Esophagus (tissue), 2 donors: ENCODE measurements around the gene MYH11. TPM values are rescaled to one million over a fixed set of nuclear protein-coding genes. Genes with fewer than 3 reads are reported as not detected.
A peak's percentile ranks its signal among the peaks of the same experiment; 100 is the strongest.

Experiments used
- H3K27ac ChIP-seq, 2 donors: one replicate each; pipeline ENCODE4 v1.5.1; 2013; ENCODE audit warnings: low read depth in 2 of 2, mild to moderate bottlenecking in 2 of 2, inconsistent platforms in 1 of 2, low read length in 1 of 2, moderate library complexity in 1 of 2
- H3K27me3 ChIP-seq, 2 donors: one replicate each; pipeline ENCODE4 v1.6.1; 2013; ENCODE audit warnings: low read length in 2 of 2, control low read depth in 1 of 2, mild to moderate bottlenecking in 1 of 2; ENCODE audit not compliant: insufficient read depth in 2 of 2, control insufficient read depth in 1 of 2
- H3K36me3 ChIP-seq, 2 donors: one replicate each; pipeline ENCODE4 v1.6.1; 2013; ENCODE audit warnings: low read length in 1 of 2; ENCODE audit not compliant: control insufficient read depth in 2 of 2, insufficient read depth in 2 of 2
- H3K4me1 ChIP-seq, 2 donors: one replicate each; pipeline ENCODE4 v1.6.1; 2013; ENCODE audit warnings: low read length in 1 of 2; ENCODE audit not compliant: control insufficient read depth in 2 of 2, insufficient read depth in 2 of 2
- H3K4me3 ChIP-seq, 2 donors: one replicate each; pipeline ENCODE4 v1.5.1; 2013; ENCODE audit warnings: low read length in 2 of 2, mild to moderate bottlenecking in 2 of 2, low read depth in 1 of 2, moderate library complexity in 1 of 2
- H3K9me3 ChIP-seq, 2 donors: one replicate each; pipeline ENCODE4 v1.6.1; 2013; ENCODE audit warnings: mild to moderate bottlenecking in 2 of 2, low read depth in 1 of 2, low read length in 1 of 2, moderate library complexity in 1 of 2; ENCODE audit not compliant: control insufficient read depth in 2 of 2, insufficient read depth in 1 of 2
- WGBS, 2 donors: extraction: QIAGEN DNeasy Blood & Tissue Kit; methylation state at CpG; one replicate each; pipeline ENCODE4 v1.1.7; 2013; 5-methylcytosine and 5-hydroxymethylcytosine counted together
- polyA plus RNA-seq, 2 donors: library from polyadenylated mRNA; stranded (reverse); fragments of 200-250 nt; gene quantifications; one replicate each; pipeline ENCODE4 v1.2.3, GENCODE V29; 2013
- donor health status: healthy with polysubstance abuse.
- donor health status: Bipolar disorder and iron deficiency.

Gene MYH11
- polyA plus RNA-seq, 2 donors = 120 to 421 TPM

- H3K4me1 ChIP-seq = no peaks in the 10 kb centered on the region
- no peaks in the 10 kb centered on the region for H3K27me3 ChIP-seq
- WGBS, 2 donors = 52 to 55% methylated on average over 7 of the region's 7 CpGs
- H3K27ac ChIP-seq = peak overlapping the region in 1 of 2 donors; percentile 56
- H3K36me3 ChIP-seq = no peaks in the 10 kb centered on the region
- H3K4me3 ChIP-seq = no peak overlapping the region
- H3K9me3 ChIP-seq = no peaks in the 10 kb centered on the region
These were observed 86.7 kb downstream of the MYH11 start for GRCh38 chr16:15770107-15770506.

GRCh38 chr16:15769239-15769638, 87.6 kb downstream of the MYH11 start:
- H3K4me1 ChIP-seq = no peaks in the 10 kb centered on the region
- no peak overlapping the region for H3K4me3 ChIP-seq
- H3K36me3 ChIP-seq = no peaks in the 10 kb centered on the region
- no peak overlapping the region for H3K27ac ChIP-seq
- H3K9me3 ChIP-seq = no peaks in the 10 kb centered on the region
- 82% methylated on average over 8 of the region's 8 CpGs for WGBS, 2 donors
- no peaks in the 10 kb centered on the region for H3K27me3 ChIP-seq

- Histone ChIP-seq H3K4me1 (no peaks in the 10 kb centered on the region), H3K9me3 (no peaks in the 10 kb centered on the region), H3K27me3 (no peaks in the 10 kb centered on the region), H3K36me3 (no peaks in the 10 kb centered on the region), H3K27ac (no peak overlapping the region), H3K4me3 (no peak overlapping the region)
- 93 to 98% methylated on average over 4 of the region's 4 CpGs for WGBS, 2 donors
These were observed 88.6 kb downstream of the MYH11 start for GRCh38 chr16:15768201-15768600.

GRCh38 chr16:15766918-15767317, 89.9 kb downstream of the MYH11 start:
- Histone ChIP-seq H3K36me3 (no peaks in the 10 kb centered on the region), H3K9me3 (no peaks in the 10 kb centered on the region), H3K4me3 (no peak overlapping the region), H3K4me1 (no peaks in the 10 kb centered on the region), H3K27me3 (no peaks in the 10 kb centered on the region), H3K27ac (no peak overlapping the region)
- WGBS, 2 donors = 92 to 94% methylated on average over 5 of the region's 5 CpGs

- no peaks in the 10 kb centered on the region for H3K9me3 ChIP-seq
- H3K27me3 ChIP-seq = no peaks in the 10 kb centered on the region
- H3K4me3 ChIP-seq = no peak overlapping the region
- WGBS, 2 donors = 37% methylated on average over 3 of the region's 3 CpGs
- peak overlapping the region in 1 of 2 donors; percentile 57 for H3K27ac ChIP-seq
- H3K36me3 ChIP-seq = no peaks in the 10 kb centered on the region
- no peaks in the 10 kb centered on the region for H3K4me1 ChIP-seq
These were observed 90.9 kb downstream of the MYH11 start for GRCh38 chr16:15765880-15766279.

- H3K27ac ChIP-seq = no peak overlapping the region
These were observed 91.7 kb downstream of the MYH11 start for GRCh38 chr16:15765116-15765515.

GRCh38 chr16:15764112-15764511, 92.7 kb downstream of the MYH11 start:
- no peak overlapping the region for H3K27ac ChIP-seq
- no peaks in the 10 kb centered on the region for H3K27me3 ChIP-seq
- H3K36me3 ChIP-seq = no peaks in the 10 kb centered on the region
- no peaks in the 10 kb centered on the region for H3K4me1 ChIP-seq
- no peak overlapping the region for H3K4me3 ChIP-seq
- H3K9me3 ChIP-seq = no peaks in the 10 kb centered on the region
- 57 to 62% methylated on average over 2 of the region's 2 CpGs for WGBS, 2 donors

More at GRCh38 chr16:15765116-15765515, 91.7 kb downstream of the MYH11 start:
- Histone ChIP-seq H3K9me3 (no peaks in the 10 kb centered on the region), H3K27me3 (no peaks in the 10 kb centered on the region), H3K36me3 (no peaks in the 10 kb centered on the region), H3K4me1 (no peaks in the 10 kb centered on the region), H3K4me3 (no peak overlapping the region)
- 75 to 80% methylated on average over 4 of the region's 4 CpGs for WGBS, 2 donors

- 85 to 97% methylated on average over 1 of the region's 1 CpG for WGBS, 2 donors
- H3K27ac ChIP-seq = no peak overlapping the region
- H3K4me3 ChIP-seq = no peak overlapping the region
These were observed 96.7 kb downstream of the MYH11 start for GRCh38 chr16:15760129-15760528.

GRCh38 chr16:15759070-15759469, 97.8 kb downstream of the MYH11 start:
- Histone ChIP-seq H3K27ac (no peak overlapping the region), H3K36me3 (no peaks in the 10 kb centered on the region), H3K9me3 (no peaks in the 10 kb centered on the region), H3K4me1 (peaks cover 0 to 2% of the 10 kb centered on the region in 2 donors), H3K4me3 (no peak overlapping the region), H3K27me3 (no peaks in the 10 kb centered on the region)
- 90 to 96% methylated on average over 4 of the region's 4 CpGs for WGBS, 2 donors

More at GRCh38 chr16:15760129-15760528, 96.7 kb downstream of the MYH11 start:
- no peaks in the 10 kb centered on the region for H3K4me1 ChIP-seq
- H3K9me3 ChIP-seq = no peaks in the 10 kb centered on the region
- H3K36me3 ChIP-seq = no peaks in the 10 kb centered on the region
- H3K27me3 ChIP-seq = no peaks in the 10 kb centered on the region

GRCh38 chr16:15757630-15758251, 99.1 kb downstream of the MYH11 start:
- Histone ChIP-seq H3K27me3 (no peaks in the 10 kb centered on the region), H3K4me3 (no peak overlapping the region), H3K4me1 (peaks cover 0 to 2% of the 10 kb centered on the region in 2 donors), H3K36me3 (no peaks in the 10 kb centered on the region), H3K27ac (no peak overlapping the region), H3K9me3 (no peaks in the 10 kb centered on the region)
- 83 to 88% methylated on average over 23 of the region's 23 CpGs for WGBS, 2 donors
